HL-60 (cell line): ENCODE measurements around the gene STK17A.

Source experiments
- DNase-seq, 2 experiments: peaks; one replicate each; pipeline ENCODE4 v3.0.0-alpha.2; 2010 to 2020; ENCODE audit warnings: low read depth in 1 of 2, low spot score in 1 of 2
- H3K27ac ChIP-seq: fragments of 250-450 bp; sonication (Bioruptor Pico); replicated peaks from 2 replicates; pipeline ENCODE4 v1.5.1; 2020; ENCODE audit warnings: mild to moderate bottlenecking, moderate library complexity
- H3K27me3 ChIP-seq: fragments of 250-450 bp; sonication (Bioruptor Pico); 2 replicates; pipeline ENCODE4 v1.5.1; 2021; ENCODE audit warnings: mild to moderate bottlenecking, moderate library complexity; ENCODE audit not compliant: insufficient read depth, poor library complexity, severe bottlenecking
- H3K4me3 ChIP-seq: replicated peaks from 2 replicates; pipeline ENCODE4 v1.5.1; 2011; ENCODE audit warnings: mild to moderate bottlenecking, control low read depth, low read length; ENCODE audit not compliant: insufficient read depth
- CTCF ChIP-seq: IDR thresholded peaks from one replicate; pipeline ENCODE4 v1.5.1; 2011; ENCODE audit warnings: low read length, control low read depth, inconsistent platforms; ENCODE audit not compliant: insufficient read depth
- GABPA ChIP-seq: IDR thresholded peaks from 2 replicates; pipeline ENCODE4 v1.6.1; 2012; ENCODE audit warnings: low read depth
- POLR2AphosphoS5 ChIP-seq: IDR thresholded peaks from 2 replicates; pipeline ENCODE4 v1.6.1; 2012; ENCODE audit warnings: low read depth
- REST ChIP-seq: IDR thresholded peaks from 2 replicates; pipeline ENCODE4 v1.6.1; 2012; ENCODE audit warnings: low read depth; ENCODE audit not compliant: insufficient replicate concordance
- SPI1 ChIP-seq: IDR thresholded peaks from 2 replicates; pipeline ENCODE4 v1.6.1; 2012; ENCODE audit warnings: low read depth, mild to moderate bottlenecking, borderline replicate concordance

STK17A gene

GRCh38 chr7:43646603-43647338 is 63.9 kb downstream of the STK17A start:
- DNase-seq, result no peak
- Histone ChIP-seq H3K4me3 (no peak overlapping the region), H3K27me3 (no peaks in the 10 kb centered on the region), H3K27ac (peak overlapping the region; percentile 77)
- TF ChIP-seq CTCF (no peak), GABPA (no peak), SPI1 (no peak), REST (no peak), POLR2AphosphoS5 (no peak)

- Histone ChIP-seq H3K27me3 (no peaks in the 10 kb centered on the region), H3K27ac (peak overlapping the region; percentile 77), H3K4me3 (no peak overlapping the region)
- DNase-seq, result no peak
- TF ChIP-seq POLR2AphosphoS5, result no peak
- no peak for TF ChIP-seq REST
- no peak for TF ChIP-seq GABPA
- no peak for TF ChIP-seq SPI1
- TF ChIP-seq CTCF, result no peak
These were observed 64.4 kb downstream of the STK17A start for GRCh38 chr7:43647339-43647672.

- peak overlapping the region; percentile 77 for H3K27ac ChIP-seq
- H3K27me3 ChIP-seq, result no peaks in the 10 kb centered on the region
- DNase-seq, result peak; percentile 38 to 76
- TF ChIP-seq POLR2AphosphoS5 (peak; percentile 53; the same call in 1 of the 2 replicates), CTCF (no peak)
- no peak overlapping the region for H3K4me3 ChIP-seq
These were observed 65.0 kb downstream of the STK17A start for GRCh38 chr7:43647673-43648472.
